Stimulated activated CD4-positive, alpha-beta T cell treated with anti-CD3 and anti-CD28 coated beads, Interleukin-4, amount 100 ng/mL, for 48 hours (primary cell): ENCODE measurements around the gene ZBTB3.
"Not testable (repeated sequence)": the region's sequence is repeated elsewhere in the genome, so short reads cannot be mapped to it uniquely, and the experiment has no call there.

ENCODE experiments used
- DNase-seq, 2 donors: peaks; one replicate each; pipeline ENCODE4 v3.0.0-alpha.2; 2020; ENCODE audit warnings: low read depth in 2 of 2

The ZBTB3 gene

GRCh38 chr11:62753736-62754603 is at the start of gene ZBTB3:
Gene ZBTB3, minus strand, starts transcription at chr11:62754160. Its CDS starts 496 bp downstream, at chr11:62753664.
- peak; percentile 95 to 97 for DNase-seq

- no peak for DNase-seq
These were observed 47.1 kb upstream of the ZBTB3 start for GRCh38 chr11:62801071-62801470.

GRCh38 chr11:62799486-62799885 is 45.5 kb upstream of the ZBTB3 start:
- no peak for DNase-seq

GRCh38 chr11:62796281-62796680 is 42.3 kb upstream of the ZBTB3 start:
- no peak for DNase-seq

GRCh38 chr11:62794201-62794775 is 40.3 kb upstream of the ZBTB3 start:
- DNase-seq, result no peak

- DNase-seq, result no peak
These were observed 38.2 kb upstream of the ZBTB3 start for GRCh38 chr11:62792202-62792575.

GRCh38 chr11:62791501-62792201 is 37.7 kb upstream of the ZBTB3 start, which contains the start of gene TMEM223:
Gene TMEM223, minus strand, starts transcription at chr11:62792006. Its CDS starts 12 bp downstream, at chr11:62791994.
- peak; percentile 86 to 90 for DNase-seq

GRCh38 chr11:62789576-62789975 is 35.6 kb upstream of the ZBTB3 start:
- DNase-seq, result no peak

GRCh38 chr11:62788991-62789390 is 35.0 kb upstream of the ZBTB3 start:
- DNase-seq, result no peak

- peak; percentile 97 to 99 for DNase-seq
These were observed 33.2 kb upstream of the ZBTB3 start, which contains the start of gene TMEM179B for GRCh38 chr11:62787005-62787759. Gene TMEM179B, plus strand, starts transcription at chr11:62787402. Its CDS starts 30 bp downstream, at chr11:62787432.

GRCh38 chr11:62786318-62787004 is 32.5 kb upstream of the ZBTB3 start:
- DNase-seq, result peak; percentile 77 to 78

GRCh38 chr11:62782753-62783152 is 28.8 kb upstream of the ZBTB3 start:
- no peak for DNase-seq

GRCh38 chr11:62778441-62778840 is 24.5 kb upstream of the ZBTB3 start:
- no peak for DNase-seq

- DNase-seq, result no peak
These were observed 23.4 kb upstream of the ZBTB3 start for GRCh38 chr11:62777389-62777788.

- no peak for DNase-seq
These were observed 21.7 kb upstream of the ZBTB3 start for GRCh38 chr11:62775646-62776045.

GRCh38 chr11:62774407-62774806 is 20.4 kb upstream of the ZBTB3 start:
- DNase-seq, result no peak

- DNase-seq, result peak; percentile 97
These were observed 17.4 kb upstream of the ZBTB3 start, which contains the start of gene TAF6L for GRCh38 chr11:62771144-62772021. Gene TAF6L, plus strand, starts transcription at chr11:62771396. Its CDS starts 4,388 bp downstream, at chr11:62775784.

GRCh38 chr11:62770778-62771143 is 16.8 kb upstream of the ZBTB3 start:
- no peak for DNase-seq

GRCh38 chr11:62760867-62761227 is 6.9 kb upstream of the ZBTB3 start:
- not testable (repeated sequence) for DNase-seq
